MG63 (cell line): ENCODE data around the gene FCHO2. TPM values are rescaled to one million over a fixed set of nuclear protein-coding genes. Genes with fewer than 3 reads are reported as not detected.
A peak's percentile ranks its signal among the peaks of the same experiment; 100 is the strongest.
"Not testable (repeated sequence)": the region's sequence is repeated elsewhere in the genome, so short reads cannot be mapped to it uniquely, and the experiment has no call there.

ENCODE experiments used
- DNase-seq: peaks from one replicate; pipeline ENCODE4 v3.0.0-alpha.2; 2020
- H3K27me3 ChIP-seq: fragments of 250-450 bp; sonication (Bioruptor Pico); 2 replicates; pipeline ENCODE4 v1.5.1; 2020; ENCODE audit warnings: mild to moderate bottlenecking, moderate library complexity
- H3K36me3 ChIP-seq: fragments of 250-450 bp; sonication (Bioruptor Pico); 2 replicates; pipeline ENCODE4 v1.5.1; 2020; ENCODE audit warnings: mild to moderate bottlenecking, moderate library complexity
- H3K4me3 ChIP-seq: fragments of 250-450 bp; sonication (Bioruptor Pico); 2 replicates; pipeline ENCODE4 v1.5.1; 2020; ENCODE audit warnings: mild to moderate bottlenecking, moderate library complexity
- H3K9me3 ChIP-seq: fragments of 250-450 bp; sonication (Bioruptor Pico); 2 replicates; pipeline ENCODE4 v1.5.1; 2020; ENCODE audit warnings: mild to moderate bottlenecking, moderate library complexity
- total RNA-seq: library from RNA; depleted of rRNA; stranded (reverse); fragments of >200 nt; shearing (Covaris generic); gene quantifications from 2 replicates; pipeline ENCODE4 v1.2.3, GENCODE V29; 2014; ENCODE audit warnings: low replicate concordance

The FCHO2 gene
- total RNA-seq, 1 experiment from 2014 or later, result 4.4 TPM

DNA sequence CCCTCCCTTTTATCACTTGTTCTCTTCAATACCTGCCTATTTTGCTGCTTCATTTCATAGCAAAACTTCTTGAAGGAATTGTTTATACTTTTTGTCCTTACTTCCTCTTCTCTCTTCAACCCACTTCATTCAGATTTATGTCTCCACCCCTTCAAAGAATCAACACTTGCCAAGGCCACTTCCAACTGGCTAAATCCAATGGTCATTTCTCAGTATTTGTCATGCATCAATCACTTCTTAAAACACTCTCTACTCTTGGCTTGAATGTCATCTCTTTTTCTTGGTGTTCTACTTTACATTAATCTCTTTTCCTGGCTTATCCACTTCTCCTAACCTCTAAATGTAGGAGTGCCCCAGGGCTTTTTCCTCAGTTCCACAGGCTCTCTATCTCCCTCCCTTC is 8.3 kb upstream of the FCHO2 start:
- DNase-seq, result no peak
- no peaks in the 10 kb centered on the region for H3K27me3 ChIP-seq
- no peak overlapping the region for H3K4me3 ChIP-seq
- H3K36me3 ChIP-seq, result no peaks in the 10 kb centered on the region
- H3K9me3 ChIP-seq, result no peaks in the 10 kb centered on the region

DNA sequence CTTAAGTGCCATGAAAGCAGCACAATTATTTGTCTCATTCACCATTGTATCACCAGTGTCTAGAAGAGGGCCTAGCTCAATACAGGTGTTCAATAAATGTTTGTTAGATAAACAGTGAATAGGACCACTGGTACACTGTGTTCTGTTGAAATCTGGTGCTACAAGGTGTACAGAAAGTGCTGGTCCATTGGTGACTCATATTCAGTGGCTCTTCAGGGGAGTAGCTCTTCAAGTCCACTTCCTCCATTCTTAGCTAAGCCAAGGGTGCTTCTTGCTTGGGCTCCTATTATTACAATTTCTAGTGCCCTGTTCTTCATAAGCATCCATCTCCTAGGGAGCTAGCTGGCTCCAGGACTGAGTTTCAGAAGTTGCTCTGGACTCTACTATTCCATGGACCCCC is 6.4 kb upstream of the FCHO2 start:
- DNase-seq, result no peak
- Histone ChIP-seq H3K36me3 (no peaks in the 10 kb centered on the region), H3K9me3 (no peaks in the 10 kb centered on the region), H3K4me3 (no peak overlapping the region), H3K27me3 (no peaks in the 10 kb centered on the region)

- Histone ChIP-seq H3K27me3 (no peaks in the 10 kb centered on the region), H3K4me3 (no peak overlapping the region), H3K36me3 (no peaks in the 10 kb centered on the region), H3K9me3 (no peaks in the 10 kb centered on the region)
- DNase-seq, result peak; percentile 7
Measured at GRCh38 chr5:72951671-72952468, 4.0 kb upstream of the FCHO2 start.

- no peaks in the 10 kb centered on the region for H3K27me3 ChIP-seq
- no peaks in the 10 kb centered on the region for H3K36me3 ChIP-seq
- H3K9me3 ChIP-seq, result no peaks in the 10 kb centered on the region
- no peak for DNase-seq
- H3K4me3 ChIP-seq, result no peak overlapping the region; the same call in 1 of the 2 replicates
Measured at GRCh38 chr5:72954389-72954788, 1.5 kb upstream of the FCHO2 start.

DNA sequence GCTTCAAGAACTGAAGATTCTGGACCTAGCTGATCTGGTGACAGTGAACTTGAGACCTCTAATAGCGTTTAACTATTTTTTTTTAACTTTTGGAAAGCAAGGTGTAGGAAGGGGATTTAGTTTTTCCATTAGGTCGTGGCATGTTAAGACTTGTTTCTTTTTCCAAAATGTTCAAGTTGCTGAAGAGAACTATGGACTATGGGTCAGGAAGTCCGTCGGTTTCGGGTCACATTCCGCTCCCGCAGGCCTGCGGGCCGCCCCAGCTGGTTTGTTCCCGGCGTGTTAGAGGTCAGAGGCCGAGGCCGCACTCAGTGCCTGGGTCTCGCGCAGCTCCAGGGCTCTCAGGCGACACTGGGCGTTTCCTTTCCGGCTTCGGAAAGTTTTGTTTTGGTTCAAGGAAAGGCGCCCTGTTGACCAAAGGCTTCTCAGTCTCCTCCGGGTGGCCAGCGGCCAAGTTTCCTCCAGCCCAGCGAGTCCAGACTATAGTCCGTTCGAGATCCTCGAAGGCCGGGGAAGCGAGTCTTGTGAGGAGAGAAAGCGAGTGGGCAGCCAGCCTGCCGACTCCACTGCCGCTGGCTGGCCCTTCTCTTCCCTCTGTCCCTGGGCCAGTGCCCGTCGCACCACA is 586 bp upstream of the FCHO2 start:
- no peaks in the 10 kb centered on the region for H3K9me3 ChIP-seq
- H3K4me3 ChIP-seq, result peak overlapping the region; percentile 70
- DNase-seq, result no peak
- H3K36me3 ChIP-seq, result no peaks in the 10 kb centered on the region
- H3K27me3 ChIP-seq, result no peaks in the 10 kb centered on the region

- Histone ChIP-seq H3K36me3 (no peaks in the 10 kb centered on the region), H3K9me3 (no peaks in the 10 kb centered on the region), H3K27me3 (no peaks in the 10 kb centered on the region), H3K4me3 (peak overlapping the region; percentile 70)
- peak; percentile 65 for DNase-seq
Measured at GRCh38 chr5:72956324-72957140, 691 bp downstream of the FCHO2 start.

GRCh38 chr5:72957337-72957736 is 1.5 kb downstream of the FCHO2 start:
- no peak for DNase-seq
- Histone ChIP-seq H3K36me3 (no peaks in the 10 kb centered on the region), H3K4me3 (peak overlapping the region; percentile 70), H3K27me3 (no peaks in the 10 kb centered on the region), H3K9me3 (no peaks in the 10 kb centered on the region)

- DNase-seq, result no peak
- no peaks in the 10 kb centered on the region for H3K9me3 ChIP-seq
- H3K27me3 ChIP-seq, result no peaks in the 10 kb centered on the region
- no peak overlapping the region for H3K4me3 ChIP-seq
- H3K36me3 ChIP-seq, result no peaks in the 10 kb centered on the region
Measured at GRCh38 chr5:72959257-72959656, 3.4 kb downstream of the FCHO2 start.

- H3K4me3 ChIP-seq, H3K9me3 ChIP-seq, H3K36me3 ChIP-seq, DNase-seq, H3K27me3 ChIP-seq: not testable (repeated sequence)
Measured at GRCh38 chr5:72974481-72974880, 18.6 kb downstream of the FCHO2 start.

DNA sequence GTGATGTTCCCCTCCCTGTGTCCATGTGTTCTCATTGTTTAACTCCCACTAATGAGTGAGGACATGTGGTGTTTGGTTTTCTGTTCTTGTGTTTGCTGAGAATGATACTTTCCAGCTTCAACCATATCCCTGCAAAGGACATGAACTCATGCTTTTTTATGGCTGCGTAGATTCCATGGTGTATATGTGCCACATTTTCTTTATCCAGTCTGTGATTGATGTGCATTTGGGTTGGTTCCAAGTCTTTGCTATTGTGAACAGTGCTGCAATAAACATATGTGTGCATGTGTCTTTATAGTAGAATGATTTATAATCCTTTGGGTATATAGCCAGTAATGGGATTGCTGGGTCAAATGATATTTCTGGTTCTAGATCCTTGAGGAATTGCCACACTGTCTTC is 21.0 kb downstream of the FCHO2 start:
- not testable (repeated sequence) for H3K36me3 ChIP-seq, H3K4me3 ChIP-seq, DNase-seq, H3K27me3 ChIP-seq, H3K9me3 ChIP-seq

DNA sequence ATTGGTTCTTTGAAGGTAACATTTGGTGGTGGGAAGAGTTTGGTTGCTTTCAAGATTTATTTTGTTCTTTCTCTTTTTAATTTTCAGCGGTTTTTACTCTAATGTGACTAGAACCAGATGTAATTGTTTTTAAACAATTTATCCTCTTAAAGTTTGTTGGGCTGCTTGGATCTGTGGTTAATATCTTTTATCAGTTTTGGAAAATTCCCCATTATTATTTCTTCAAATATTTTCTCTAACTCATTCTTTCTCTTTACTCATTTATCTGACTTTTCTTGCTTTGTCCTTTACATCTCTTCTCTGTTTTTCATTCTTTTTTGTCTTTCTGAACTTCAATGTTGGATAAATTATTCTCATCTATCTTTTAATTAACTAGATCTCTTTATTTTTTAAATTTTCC is 29.9 kb downstream of the FCHO2 start:
- no peaks in the 10 kb centered on the region for H3K9me3 ChIP-seq
- H3K36me3 ChIP-seq, result no peaks in the 10 kb centered on the region; the same call in 1 of the 2 replicates
- H3K27me3 ChIP-seq, result no peaks in the 10 kb centered on the region
- DNase-seq, result no peak
- no peak overlapping the region for H3K4me3 ChIP-seq

DNA sequence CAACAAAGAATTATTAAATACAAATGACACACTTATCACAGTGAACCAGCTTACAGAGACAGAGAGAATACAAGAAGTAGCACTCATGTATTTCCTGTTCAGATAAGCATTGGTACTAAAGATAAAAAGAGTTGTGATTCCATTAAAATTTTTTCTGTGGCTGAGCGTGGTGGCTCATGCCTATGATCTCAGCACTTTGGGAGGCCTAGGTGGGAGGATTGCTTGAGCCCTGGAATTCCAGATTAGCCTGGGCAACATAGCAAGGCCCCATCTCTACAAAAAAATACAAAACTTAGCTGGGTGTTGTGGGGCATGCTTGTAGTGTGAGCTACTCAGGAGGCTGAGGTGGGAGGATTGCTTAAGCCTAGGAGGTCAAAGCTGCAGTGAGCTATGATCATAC is 32.9 kb downstream of the FCHO2 start:
- no peak for DNase-seq
- Histone ChIP-seq H3K27me3 (no peaks in the 10 kb centered on the region), H3K36me3 (peaks cover 2% of the 10 kb centered on the region; the same call in 1 of the 2 replicates), H3K9me3 (no peaks in the 10 kb centered on the region), H3K4me3 (no peak overlapping the region)

GRCh38 chr5:72991394-72991793 is 35.6 kb downstream of the FCHO2 start:
- no peak overlapping the region for H3K4me3 ChIP-seq
- DNase-seq, result no peak
- peaks cover 11% of the 10 kb centered on the region for H3K36me3 ChIP-seq
- H3K9me3 ChIP-seq, result no peaks in the 10 kb centered on the region; the same call in 1 of the 2 replicates
- no peaks in the 10 kb centered on the region for H3K27me3 ChIP-seq

DNA sequence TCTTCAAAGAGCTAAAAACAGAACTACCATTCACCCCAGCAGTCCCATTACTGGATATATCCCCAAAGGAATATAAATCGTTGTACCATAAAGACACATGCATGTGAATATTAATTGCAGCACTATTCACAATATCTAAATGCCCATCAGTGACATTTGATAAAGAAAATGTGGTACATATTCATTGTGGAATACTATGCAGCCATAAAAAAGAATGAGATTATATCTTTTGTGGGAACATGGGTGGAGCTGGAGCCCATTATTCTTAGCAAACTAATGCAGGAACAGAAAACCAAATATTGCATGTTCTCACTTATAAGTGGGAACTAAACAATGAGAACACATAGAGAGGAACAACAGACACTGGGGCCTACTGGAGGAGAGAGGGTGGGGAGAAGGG is 38.7 kb downstream of the FCHO2 start:
- DNase-seq, result no peak
- Histone ChIP-seq H3K9me3 (no peaks in the 10 kb centered on the region; the same call in 1 of the 2 replicates), H3K4me3 (no peak overlapping the region), H3K27me3 (no peaks in the 10 kb centered on the region), H3K36me3 (peaks cover 11% of the 10 kb centered on the region)

DNA sequence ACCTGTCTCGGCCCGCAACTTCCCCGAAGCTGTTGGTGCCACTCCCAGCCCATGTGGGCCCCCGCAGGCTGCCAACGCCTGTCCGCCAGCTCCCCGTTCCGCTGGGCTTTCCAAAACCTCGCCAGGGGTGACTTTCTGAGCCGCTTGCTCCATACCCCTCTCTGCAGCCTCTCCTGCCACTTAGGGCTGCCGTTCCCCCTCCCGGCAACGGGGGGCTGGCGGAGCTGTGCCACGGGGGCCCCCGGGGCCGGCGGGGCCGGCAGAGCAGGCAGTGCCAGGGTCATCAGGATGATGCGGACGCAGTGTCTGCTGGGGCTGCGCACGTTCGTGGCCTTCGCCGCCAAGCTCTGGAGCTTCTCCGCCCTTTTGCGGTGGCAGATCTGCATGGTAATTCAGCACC is 40.8 kb downstream of the FCHO2 start:
- DNase-seq, result no peak
- H3K9me3 ChIP-seq, result no peaks in the 10 kb centered on the region; the same call in 1 of the 2 replicates

DNA sequence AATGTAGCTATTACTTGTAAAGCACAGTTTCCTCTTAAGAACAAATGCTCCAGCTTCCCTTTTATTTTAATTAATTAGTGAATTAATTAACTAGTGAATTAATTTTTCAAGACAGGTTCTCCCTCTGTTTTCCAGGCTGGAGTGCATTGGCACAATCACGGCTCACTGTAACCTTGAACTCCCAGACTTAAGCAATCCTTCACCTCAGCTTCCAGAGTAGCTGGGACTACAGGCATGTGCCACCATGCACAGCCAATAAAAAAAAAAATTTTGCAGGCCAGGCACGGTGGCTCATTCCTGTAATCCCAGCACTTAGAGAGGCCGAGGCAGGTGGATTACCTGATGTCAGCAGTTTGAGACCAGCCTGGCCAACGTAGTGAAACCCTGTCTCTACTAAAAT is 44.1 kb downstream of the FCHO2 start:
- DNase-seq, result no peak
- Histone ChIP-seq H3K36me3 (no peaks in the 10 kb centered on the region; the same call in 1 of the 2 replicates), H3K9me3 (no peaks in the 10 kb centered on the region), H3K27me3 (no peaks in the 10 kb centered on the region), H3K4me3 (no peak overlapping the region)

More for the DNA sequence above, 40.8 kb downstream of the FCHO2 start:
- H3K4me3 ChIP-seq, result no peak overlapping the region
- no peaks in the 10 kb centered on the region for H3K27me3 ChIP-seq
- peaks cover 11% of the 10 kb centered on the region for H3K36me3 ChIP-seq

DNA sequence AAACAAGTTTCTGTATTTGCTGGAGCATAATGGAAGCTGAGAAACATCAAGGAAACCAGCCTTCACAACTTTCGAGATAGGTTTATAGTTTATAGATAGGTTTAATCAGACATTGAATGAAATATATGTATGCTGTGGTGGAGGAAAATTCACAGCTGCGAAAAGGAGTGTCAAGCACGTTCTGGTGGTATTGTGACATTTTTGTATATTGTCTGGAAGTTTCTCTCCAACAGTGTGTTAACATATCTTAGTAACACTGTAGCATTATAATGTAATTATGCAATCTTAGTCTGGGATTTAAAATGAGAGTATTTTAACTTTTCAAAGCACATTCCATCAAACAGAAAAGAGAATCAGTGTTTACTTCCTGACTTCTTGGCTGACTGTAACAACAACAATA is 50.0 kb downstream of the FCHO2 start:
- H3K9me3 ChIP-seq, result no peaks in the 10 kb centered on the region
- DNase-seq, result no peak
- peaks cover 3% of the 10 kb centered on the region for H3K36me3 ChIP-seq
- no peaks in the 10 kb centered on the region for H3K27me3 ChIP-seq
- H3K4me3 ChIP-seq, result no peak overlapping the region
